Activated CD4-positive, alpha-beta T cell treated with anti-CD3 and anti-CD28 coated beads, Interleukin-2, amount 10 ng/mL, durations not matched to agents 24 days and 14 days (primary cell): ENCODE measurements around the gene NFASC. TPM values are rescaled to one million over a fixed set of nuclear protein-coding genes. Genes with fewer than 3 reads are reported as not detected.

Experiments
- DNase-seq: peaks from one replicate; pipeline ENCODE4 v3.0.0; 2022
- H3K27ac Mint-ChIP-seq: one replicate; pipeline ENCODE4 v1.8.0; 2022; ENCODE audit warnings: mild to moderate bottlenecking, mixed read lengths
- H3K27me3 Mint-ChIP-seq: one replicate; pipeline ENCODE4 v1.8.0; 2022; ENCODE audit warnings: mixed read lengths
- H3K36me3 Mint-ChIP-seq: one replicate; pipeline ENCODE4 v1.8.0; 2022; ENCODE audit warnings: low read depth, mild to moderate bottlenecking, mixed read lengths
- H3K4me1 Mint-ChIP-seq: one replicate; pipeline ENCODE4 v1.8.0; 2021; ENCODE audit warnings: mixed read lengths
- H3K4me3 Mint-ChIP-seq: one replicate; pipeline ENCODE4 v1.8.0; 2022; ENCODE audit warnings: mild to moderate bottlenecking, moderate library complexity, mixed read lengths
- H3K9me3 Mint-ChIP-seq: one replicate; pipeline ENCODE4 v1.8.0; 2021; ENCODE audit warnings: mixed read lengths
- intact Hi-C: fragments of 100-400 bp; cut with micrococcal nuclease; formaldehyde crosslinking; loops from one replicate; pipeline ENCODE4 v1.15.1; 2023
- total RNA-seq: library from RNA; stranded (reverse); gene quantifications from 2 replicates; pipeline ENCODE4 v1.2.3, GENCODE V29; 2022

NFASC gene
- total RNA-seq, 1 donor from 2014 or later = 0.21 TPM

GRCh38 chr1:204885790-204886189, 15.1 kb downstream of the NFASC start:
- intact Hi-C loops = no loop called here
- Mint-ChIP-seq H3K27ac (no peak overlapping the region), H3K4me3 (no peak overlapping the region), H3K4me1 (no peaks in the 10 kb centered on the region), H3K9me3 (no peaks in the 10 kb centered on the region), H3K27me3 (peaks cover 20% of the 10 kb centered on the region), H3K36me3 (no peaks in the 10 kb centered on the region)
- DNase-seq = no peak

GRCh38 chr1:204887846-204888245, 17.2 kb downstream of the NFASC start:
- intact Hi-C loops = no loop called here
- peaks cover 22% of the 10 kb centered on the region for H3K27me3 Mint-ChIP-seq
- H3K27ac Mint-ChIP-seq = no peak overlapping the region
- no peak for DNase-seq
- no peaks in the 10 kb centered on the region for H3K36me3 Mint-ChIP-seq
- H3K4me1 Mint-ChIP-seq = no peaks in the 10 kb centered on the region
- H3K9me3 Mint-ChIP-seq = no peaks in the 10 kb centered on the region
- H3K4me3 Mint-ChIP-seq = no peak overlapping the region

DNA sequence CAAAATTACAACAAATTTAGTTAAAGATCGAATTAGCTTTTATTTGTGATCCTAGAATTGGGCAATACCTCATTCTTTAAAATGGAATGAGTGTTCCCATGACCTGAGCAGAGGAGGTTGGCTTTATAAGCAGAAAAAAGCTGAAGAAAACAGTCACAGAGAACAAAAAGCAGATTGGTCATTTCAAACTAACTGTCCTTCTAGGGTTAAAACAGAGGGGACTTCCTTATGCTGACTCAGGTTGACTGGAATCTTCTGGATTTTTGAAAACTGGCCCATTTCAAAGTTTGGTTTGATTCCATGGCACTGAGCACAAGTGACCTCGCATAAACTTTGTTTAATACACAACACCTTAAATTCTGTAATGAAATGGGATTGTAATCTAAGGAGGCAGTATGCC, 17.6 kb downstream of the NFASC start:
- no peaks in the 10 kb centered on the region for H3K36me3 Mint-ChIP-seq
- no peak for DNase-seq
- H3K4me1 Mint-ChIP-seq = no peaks in the 10 kb centered on the region
- peaks cover 26% of the 10 kb centered on the region for H3K27me3 Mint-ChIP-seq
- intact Hi-C loops = no loop called here
- no peaks in the 10 kb centered on the region for H3K9me3 Mint-ChIP-seq
- H3K4me3 Mint-ChIP-seq = no peak overlapping the region
- no peak overlapping the region for H3K27ac Mint-ChIP-seq

- no peak overlapping the region for H3K4me3 Mint-ChIP-seq
- DNase-seq = no peak
- H3K36me3 Mint-ChIP-seq = no peaks in the 10 kb centered on the region
- H3K4me1 Mint-ChIP-seq = no peaks in the 10 kb centered on the region
- H3K9me3 Mint-ChIP-seq = no peaks in the 10 kb centered on the region
- H3K27me3 Mint-ChIP-seq = peaks cover 27% of the 10 kb centered on the region
- intact Hi-C loops = no loop called here
- H3K27ac Mint-ChIP-seq = no peak overlapping the region
Measured at GRCh38 chr1:204889681-204890383, 19.2 kb downstream of the NFASC start.

DNA sequence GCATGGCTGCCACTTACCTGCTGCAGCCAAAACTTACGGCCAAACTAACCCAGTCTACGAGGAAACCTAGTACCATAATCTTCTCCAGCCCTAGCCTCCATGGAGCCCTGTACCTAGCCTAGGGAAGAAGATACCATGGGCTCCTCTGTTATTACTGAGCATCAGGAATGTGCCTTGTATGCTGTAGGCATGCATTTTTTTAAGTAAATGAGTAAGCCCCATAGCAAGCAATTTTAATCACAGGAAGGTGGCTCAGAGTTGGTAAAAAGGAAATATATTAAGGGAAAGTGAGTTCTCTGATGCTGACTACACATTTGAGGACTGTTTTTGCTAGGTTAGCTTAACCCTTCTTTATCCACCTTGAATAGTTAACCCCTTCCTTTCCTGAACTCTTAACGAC, 21.2 kb downstream of the NFASC start:
- H3K27me3 Mint-ChIP-seq = peaks cover 37% of the 10 kb centered on the region
- DNase-seq = no peak
- H3K4me1 Mint-ChIP-seq = no peaks in the 10 kb centered on the region

DNA sequence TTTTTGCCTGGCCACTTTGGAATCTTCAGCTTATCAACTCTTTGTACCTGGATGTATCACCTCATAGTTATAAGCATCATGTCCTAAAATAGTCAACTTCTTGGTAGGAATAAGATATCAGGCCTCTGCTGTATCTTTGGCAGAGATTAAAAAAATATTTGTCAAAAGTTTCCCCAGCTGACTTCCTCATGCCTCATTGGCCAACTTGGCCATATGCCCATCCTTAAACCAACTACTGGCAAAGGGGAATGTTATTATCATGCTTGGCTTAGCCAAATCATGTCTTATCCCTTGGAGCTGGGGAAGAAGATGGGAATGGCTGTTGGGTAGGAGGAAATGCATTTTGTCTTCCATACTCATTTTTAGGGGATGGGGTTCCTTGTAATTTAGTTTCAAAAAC, 23.4 kb downstream of the NFASC start:
- H3K9me3 Mint-ChIP-seq = no peaks in the 10 kb centered on the region
- H3K27me3 Mint-ChIP-seq = peaks cover 31% of the 10 kb centered on the region
- intact Hi-C loops = no loop called here
- H3K4me3 Mint-ChIP-seq = no peak overlapping the region
- H3K27ac Mint-ChIP-seq = no peak overlapping the region
- no peaks in the 10 kb centered on the region for H3K36me3 Mint-ChIP-seq
- no peaks in the 10 kb centered on the region for H3K4me1 Mint-ChIP-seq
- DNase-seq = no peak

More for the DNA sequence above, 21.2 kb downstream of the NFASC start:
- Mint-ChIP-seq H3K27ac (no peak overlapping the region), H3K36me3 (no peaks in the 10 kb centered on the region), H3K9me3 (no peaks in the 10 kb centered on the region), H3K4me3 (no peak overlapping the region)
- intact Hi-C loops = no loop called here

- H3K4me3 Mint-ChIP-seq = no peak overlapping the region
- intact Hi-C loops = no loop called here
- peaks cover 31% of the 10 kb centered on the region for H3K27me3 Mint-ChIP-seq
- H3K27ac Mint-ChIP-seq = no peak overlapping the region
- no peak for DNase-seq
- no peaks in the 10 kb centered on the region for H3K9me3 Mint-ChIP-seq
- no peaks in the 10 kb centered on the region for H3K36me3 Mint-ChIP-seq
- H3K4me1 Mint-ChIP-seq = no peaks in the 10 kb centered on the region
Measured at GRCh38 chr1:204894606-204895005, 23.9 kb downstream of the NFASC start.

DNA sequence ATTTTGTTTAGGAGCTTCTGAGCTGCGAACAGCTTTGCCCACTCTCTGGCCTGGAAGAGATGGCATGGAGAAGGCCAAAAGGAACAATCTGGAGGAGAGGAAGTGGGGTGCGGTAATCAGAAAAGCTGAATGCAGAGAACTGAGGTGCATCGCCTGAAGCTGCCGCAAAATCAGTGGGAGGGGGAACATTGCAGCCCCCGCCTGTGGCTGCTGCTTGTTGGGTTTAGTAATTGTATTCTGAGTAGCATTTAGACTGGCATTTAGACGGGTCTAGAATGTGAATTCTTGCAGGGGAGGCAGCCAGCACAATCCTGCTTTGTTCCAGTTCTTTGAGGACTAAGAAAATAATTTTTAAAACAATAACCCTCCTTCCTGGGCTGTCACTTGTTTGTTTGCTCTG, 25.4 kb downstream of the NFASC start:
- no peaks in the 10 kb centered on the region for H3K4me1 Mint-ChIP-seq
- peaks cover 33% of the 10 kb centered on the region for H3K27me3 Mint-ChIP-seq
- no peak for DNase-seq
- H3K36me3 Mint-ChIP-seq = no peaks in the 10 kb centered on the region
- no peak overlapping the region for H3K27ac Mint-ChIP-seq
- intact Hi-C loops = no loop called here
- no peak overlapping the region for H3K4me3 Mint-ChIP-seq
- no peaks in the 10 kb centered on the region for H3K9me3 Mint-ChIP-seq

GRCh38 chr1:204896787-204897469, 26.3 kb downstream of the NFASC start:
- intact Hi-C loops = no loop called here
- H3K27me3 Mint-ChIP-seq = peaks cover 33% of the 10 kb centered on the region

DNA sequence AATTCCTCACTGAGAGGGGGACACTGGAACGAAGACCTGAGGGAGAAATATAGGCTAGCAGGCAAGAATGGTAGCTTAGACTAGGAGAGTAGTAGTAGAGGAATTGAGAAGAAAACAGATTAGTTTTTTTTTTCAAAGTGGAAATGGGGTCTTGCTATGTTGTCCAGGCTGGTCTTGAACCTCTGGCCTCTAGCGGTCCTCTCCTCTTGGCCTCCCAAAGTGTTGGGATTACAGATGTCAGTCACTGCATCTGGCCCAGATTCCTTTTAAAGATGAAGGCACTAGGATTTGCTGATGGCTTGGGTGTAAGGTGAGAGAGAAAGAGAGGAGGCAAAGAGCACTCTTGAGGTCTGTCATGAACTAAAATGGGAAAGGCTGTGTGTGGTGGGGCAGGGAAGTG, 30.1 kb downstream of the NFASC start:
- H3K27ac Mint-ChIP-seq = no peak overlapping the region
- no peaks in the 10 kb centered on the region for H3K36me3 Mint-ChIP-seq
- no peak for DNase-seq
- H3K4me1 Mint-ChIP-seq = no peaks in the 10 kb centered on the region
- no peak overlapping the region for H3K4me3 Mint-ChIP-seq
- H3K9me3 Mint-ChIP-seq = no peaks in the 10 kb centered on the region
- peaks cover 34% of the 10 kb centered on the region for H3K27me3 Mint-ChIP-seq
- intact Hi-C loops = no loop called here

More at GRCh38 chr1:204896787-204897469, 26.3 kb downstream of the NFASC start:
- Mint-ChIP-seq H3K9me3 (no peaks in the 10 kb centered on the region), H3K4me1 (no peaks in the 10 kb centered on the region), H3K36me3 (no peaks in the 10 kb centered on the region), H3K27ac (no peak overlapping the region), H3K4me3 (no peak overlapping the region)
- DNase-seq = no peak

DNA sequence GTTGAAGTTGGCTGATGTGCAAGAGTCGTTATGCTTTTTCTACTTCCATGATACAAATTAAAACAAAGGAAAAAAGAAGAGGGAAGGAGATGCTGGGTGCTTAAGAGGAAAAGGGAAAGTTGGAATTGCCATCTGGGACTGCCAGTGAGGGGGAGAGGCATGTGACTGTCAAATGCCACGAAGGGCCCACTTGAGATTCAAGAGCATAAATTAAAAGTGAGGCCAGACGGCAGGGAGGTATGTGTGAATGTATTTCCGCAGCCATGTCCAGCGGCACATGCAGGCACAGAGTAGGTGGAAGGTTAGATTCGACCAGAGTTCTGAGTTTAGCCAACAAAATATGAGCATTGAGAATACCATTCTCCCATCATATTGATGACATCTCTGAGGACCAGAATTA, 32.0 kb downstream of the NFASC start:
- no peaks in the 10 kb centered on the region for H3K9me3 Mint-ChIP-seq
- no peaks in the 10 kb centered on the region for H3K36me3 Mint-ChIP-seq
- H3K27me3 Mint-ChIP-seq = peaks cover 33% of the 10 kb centered on the region
- DNase-seq = no peak
- no peaks in the 10 kb centered on the region for H3K4me1 Mint-ChIP-seq
- intact Hi-C loops = no loop called here
- H3K27ac Mint-ChIP-seq = no peak overlapping the region
- H3K4me3 Mint-ChIP-seq = no peak overlapping the region

DNA sequence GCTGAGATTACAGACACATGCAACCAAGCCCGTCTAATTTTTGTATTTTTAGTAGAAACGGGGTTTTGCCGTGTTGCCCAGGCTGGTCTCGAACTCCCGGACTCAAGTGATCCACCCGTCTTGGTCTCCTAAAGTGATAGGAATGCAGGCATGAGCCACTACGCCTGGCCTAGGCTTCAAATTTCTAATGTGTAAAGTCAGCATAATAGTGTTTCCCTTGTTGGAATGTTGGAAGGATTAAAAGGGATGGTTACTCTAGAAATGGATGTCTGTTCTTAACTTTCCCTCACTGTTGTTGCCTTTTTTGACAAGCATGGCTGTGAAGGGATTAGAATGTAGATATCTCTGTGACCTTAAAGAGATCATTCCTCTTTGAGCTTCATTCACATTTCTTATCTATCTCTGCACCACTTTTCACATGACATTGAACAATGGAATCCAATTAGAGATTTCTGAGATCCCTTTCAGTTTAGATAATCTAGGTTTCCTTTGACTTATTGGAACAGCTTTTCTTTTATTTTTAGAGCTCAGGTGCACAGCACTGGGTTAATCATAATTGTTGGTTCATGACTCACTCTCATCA, 33.7 kb downstream of the NFASC start:
- Mint-ChIP-seq H3K27ac (no peak overlapping the region), H3K36me3 (no peaks in the 10 kb centered on the region)

DNA sequence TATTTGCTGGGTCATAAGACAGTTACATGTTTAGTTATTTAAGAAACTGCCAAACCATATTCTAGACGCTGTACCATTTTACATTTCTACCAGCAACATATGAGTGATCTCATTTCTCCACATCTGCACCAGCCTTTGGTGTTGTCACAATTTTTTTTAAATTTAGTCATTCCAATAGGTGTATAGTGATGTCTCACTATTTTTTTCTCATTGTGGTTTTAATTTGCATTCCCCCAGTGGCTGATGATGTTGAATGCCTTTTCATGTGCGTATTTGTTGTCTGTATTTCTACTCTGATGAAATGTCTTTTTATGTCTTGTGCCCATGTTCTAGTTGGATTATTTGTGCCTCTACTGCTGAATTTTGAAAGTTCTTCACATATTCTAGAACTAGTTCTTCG, 38.4 kb downstream of the NFASC start:
- Mint-ChIP-seq H3K4me1 (no peaks in the 10 kb centered on the region), H3K27ac (no peak overlapping the region), H3K9me3 (no peaks in the 10 kb centered on the region), H3K4me3 (no peak overlapping the region), H3K36me3 (no peaks in the 10 kb centered on the region), H3K27me3 (peaks cover 35% of the 10 kb centered on the region)
- no peak for DNase-seq
- intact Hi-C loops = no loop called here

More for the DNA sequence above, 33.7 kb downstream of the NFASC start:
- DNase-seq = no peak
- Mint-ChIP-seq H3K27me3 (peaks cover 33% of the 10 kb centered on the region), H3K9me3 (no peaks in the 10 kb centered on the region), H3K4me3 (no peak overlapping the region), H3K4me1 (no peaks in the 10 kb centered on the region)
- intact Hi-C loops = no loop called here

DNA sequence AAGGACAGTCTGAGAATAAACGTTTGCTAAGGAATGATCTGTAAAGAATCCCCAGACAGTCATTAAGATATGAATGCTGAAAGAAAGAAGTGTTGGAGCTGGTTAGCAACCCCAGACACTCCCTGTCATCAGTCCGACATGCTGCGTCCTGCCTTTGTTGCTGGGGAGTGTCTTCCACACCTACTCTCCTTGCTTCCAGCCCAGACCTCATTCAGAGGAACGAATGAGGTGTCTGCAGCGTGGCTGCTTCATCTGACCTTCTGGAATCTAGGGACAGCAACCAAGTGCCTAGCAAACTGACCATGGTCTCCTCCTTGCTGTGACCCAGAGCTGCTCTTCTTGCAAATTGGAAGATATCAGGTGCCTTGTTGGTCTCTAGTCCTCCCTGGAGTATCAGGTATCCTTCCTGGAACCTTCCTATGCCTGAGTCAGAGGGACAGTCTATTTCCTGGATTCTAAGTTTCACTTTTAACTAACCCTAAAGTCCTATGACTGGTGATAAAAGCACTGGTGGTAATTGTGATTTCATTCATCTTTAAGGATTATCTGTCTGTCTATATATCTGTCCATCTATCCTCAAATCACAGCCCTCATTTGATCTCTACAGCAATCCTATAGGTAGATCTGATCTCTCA, 45.3 kb downstream of the NFASC start:
- H3K27me3 Mint-ChIP-seq = peaks cover 13% of the 10 kb centered on the region
- H3K27ac Mint-ChIP-seq = no peak overlapping the region
- H3K9me3 Mint-ChIP-seq = peaks cover 3% of the 10 kb centered on the region
- no peaks in the 10 kb centered on the region for H3K4me1 Mint-ChIP-seq
- no peak for DNase-seq
- intact Hi-C loops = no loop called here
- no peaks in the 10 kb centered on the region for H3K36me3 Mint-ChIP-seq
- no peak overlapping the region for H3K4me3 Mint-ChIP-seq
